Measurements from ENCODE around the gene FRMD7.
A peak's percentile ranks its signal among the peaks of the same experiment; 100 is the strongest.
"Not testable (repeated sequence)": the region's sequence is repeated elsewhere in the genome, so short reads cannot be mapped to it uniquely, and the experiment has no call there.

Gene FRMD7

GRCh38 chrX:132092439-132093065 is 35.3 kb downstream of the FRMD7 start:
- peak; percentile 45 for DNase-seq

- DNase-seq = no peak
Observed at GRCh38 chrX:132090403-132091159, 37.2 kb downstream of the FRMD7 start.

GRCh38 chrX:132088864-132089263 is 39.0 kb downstream of the FRMD7 start:
- no peak for DNase-seq

- DNase-seq = no peak
Observed at GRCh38 chrX:132086672-132087071, 41.1 kb downstream of the FRMD7 start.

GRCh38 chrX:132085786-132086185 is 42.0 kb downstream of the FRMD7 start:
- no peak for DNase-seq

- no peak for DNase-seq
Observed at GRCh38 chrX:132077912-132078311, 49.9 kb downstream of the FRMD7 start.

GRCh38 chrX:132077414-132077813 is 50.4 kb downstream of the FRMD7 start:
- no peak for DNase-seq

GRCh38 chrX:132071254-132071653 is 56.6 kb downstream of the FRMD7 start:
- DNase-seq = no peak

GRCh38 chrX:132068405-132068804 is 59.4 kb downstream of the FRMD7 start:
- no peak for DNase-seq

GRCh38 chrX:132063862-132064261 is 64.0 kb downstream of the FRMD7 start:
- no peak for DNase-seq

- no peak for DNase-seq
Observed at GRCh38 chrX:132063334-132063733, 64.5 kb downstream of the FRMD7 start.

- DNase-seq = no peak
Observed at GRCh38 chrX:132059973-132060540, 67.8 kb downstream of the FRMD7 start.

GRCh38 chrX:132058975-132059374 is 68.8 kb downstream of the FRMD7 start:
- no peak for DNase-seq

GRCh38 chrX:132058050-132058449 is 69.8 kb downstream of the FRMD7 start:
- DNase-seq = no peak

- DNase-seq = not testable (repeated sequence)
Observed at GRCh38 chrX:132051778-132052177, 76.0 kb downstream of the FRMD7 start.

- no peak for DNase-seq
Observed at GRCh38 chrX:132046533-132046932, 81.3 kb downstream of the FRMD7 start.

GRCh38 chrX:132045456-132045855 is 82.4 kb downstream of the FRMD7 start:
- no peak for DNase-seq

GRCh38 chrX:132044953-132045352 is 82.9 kb downstream of the FRMD7 start:
- DNase-seq = no peak

- no peak for DNase-seq
Observed at GRCh38 chrX:132043977-132044376, 83.8 kb downstream of the FRMD7 start.

GRCh38 chrX:132041015-132041414 is 86.8 kb downstream of the FRMD7 start:
- DNase-seq = no peak

GRCh38 chrX:132040066-132040465 is 87.8 kb downstream of the FRMD7 start:
- DNase-seq = no peak

GRCh38 chrX:132037479-132037993 is 90.3 kb downstream of the FRMD7 start:
- DNase-seq = no peak

- no peak for DNase-seq
Observed at GRCh38 chrX:132034648-132035047, 93.2 kb downstream of the FRMD7 start.

- no peak for DNase-seq
Observed at GRCh38 chrX:132033166-132033565, 94.7 kb downstream of the FRMD7 start.

Data from right forelimb (tissue), 1 donor.